ENCODE results near the gene TRAPPC12.

DNA sequence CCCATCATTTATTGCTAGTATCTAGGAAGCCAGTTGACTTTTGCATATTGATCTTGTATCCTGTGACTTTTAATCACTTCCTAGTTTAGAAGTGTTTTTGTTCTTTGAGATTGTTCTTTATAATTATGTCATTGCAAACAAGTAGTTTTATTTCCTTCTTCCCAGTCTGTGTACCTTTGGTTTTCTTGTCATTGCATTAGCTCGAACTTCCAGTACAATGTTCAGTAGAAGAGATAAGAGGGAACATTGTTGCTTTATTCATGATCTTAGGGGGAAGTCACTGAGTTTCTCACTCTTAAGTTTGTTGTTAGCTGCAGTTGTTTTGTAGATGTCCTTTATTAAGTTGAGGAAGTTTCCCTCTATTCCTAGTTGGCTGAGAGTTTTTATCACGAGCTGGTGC, 61.0 kb downstream of the TRAPPC12 start:
- TF ChIP-seq RAD21 (conservative IDR thresholded peaks at IDR 0.05) (no peak), SMC3 (conservative IDR thresholded peaks at IDR 0.05; ENCODE audit: poor library complexity) (no peak), POLR2AphosphoS5 (IDR thresholded peaks at IDR 0.05) (no peak), EP300 (conservative IDR thresholded peaks at IDR 0.05; ENCODE audit: poor library complexity, severe bottlenecking) (no peak), TAF1 (IDR thresholded peaks at IDR 0.05; ENCODE audit: low read depth) (no peak), REST (IDR thresholded peaks at IDR 0.05; ENCODE audit: borderline replicate concordance) (no peak)
- TF ChIP-seq, protein P1, sequence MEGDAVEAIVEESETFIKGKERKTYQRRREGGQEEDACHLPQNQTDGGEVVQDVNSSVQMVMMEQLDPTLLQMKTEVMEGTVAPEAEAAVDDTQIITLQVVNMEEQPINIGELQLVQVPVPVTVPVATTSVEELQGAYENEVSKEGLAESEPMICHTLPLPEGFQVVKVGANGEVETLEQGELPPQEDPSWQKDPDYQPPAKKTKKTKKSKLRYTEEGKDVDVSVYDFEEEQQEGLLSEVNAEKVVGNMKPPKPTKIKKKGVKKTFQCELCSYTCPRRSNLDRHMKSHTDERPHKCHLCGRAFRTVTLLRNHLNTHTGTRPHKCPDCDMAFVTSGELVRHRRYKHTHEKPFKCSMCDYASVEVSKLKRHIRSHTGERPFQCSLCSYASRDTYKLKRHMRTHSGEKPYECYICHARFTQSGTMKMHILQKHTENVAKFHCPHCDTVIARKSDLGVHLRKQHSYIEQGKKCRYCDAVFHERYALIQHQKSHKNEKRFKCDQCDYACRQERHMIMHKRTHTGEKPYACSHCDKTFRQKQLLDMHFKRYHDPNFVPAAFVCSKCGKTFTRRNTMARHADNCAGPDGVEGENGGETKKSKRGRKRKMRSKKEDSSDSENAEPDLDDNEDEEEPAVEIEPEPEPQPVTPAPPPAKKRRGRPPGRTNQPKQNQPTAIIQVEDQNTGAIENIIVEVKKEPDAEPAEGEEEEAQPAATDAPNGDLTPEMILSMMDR (IDR thresholded peaks at IDR 0.05; ENCODE audit: poor library complexity, severe bottlenecking), result no peak
